ENCODE data around the gene ORAI2. TPM values are rescaled to one million over a fixed set of nuclear protein-coding genes. Genes with fewer than 3 reads are reported as not detected.
"Not testable (repeated sequence)": the region's sequence is repeated elsewhere in the genome, so short reads cannot be mapped to it uniquely, and the experiment has no call there.

Gene ORAI2
- total RNA-seq, 1 donor from 2014 or later, result 48.5 TPM

DNA sequence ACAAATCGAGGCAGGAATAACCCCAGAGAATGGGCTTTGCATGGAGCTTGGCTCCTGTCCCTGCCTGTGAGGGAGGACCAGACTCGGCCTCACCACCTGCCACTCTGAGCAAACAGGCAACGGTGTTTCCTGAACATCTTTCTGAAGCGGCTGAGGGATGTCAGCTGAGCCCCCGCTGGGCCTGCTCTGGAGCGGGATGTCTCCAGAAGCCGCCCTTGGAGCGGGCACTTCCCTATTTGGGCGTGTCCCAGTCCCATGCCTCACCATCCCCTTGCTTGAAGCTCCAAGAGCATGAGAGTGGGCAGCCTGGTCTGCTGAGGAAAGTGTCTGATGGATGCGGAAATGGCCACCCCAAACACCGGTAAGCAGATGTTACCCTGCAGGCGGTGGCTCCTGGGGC is 21.1 kb downstream of the ORAI2 start:
- peaks cover 11% of the 10 kb centered on the region for H3K4me1 Mint-ChIP-seq
- H3K36me3 Mint-ChIP-seq (ENCODE audit: low read depth), result peaks cover 2% of the 10 kb centered on the region
- H3K27ac Mint-ChIP-seq (ENCODE audit: unreplicated experiment), result no peak overlapping the region
- H3K9me3 Mint-ChIP-seq, result no peaks in the 10 kb centered on the region
- TF ChIP-seq, protein P1, sequence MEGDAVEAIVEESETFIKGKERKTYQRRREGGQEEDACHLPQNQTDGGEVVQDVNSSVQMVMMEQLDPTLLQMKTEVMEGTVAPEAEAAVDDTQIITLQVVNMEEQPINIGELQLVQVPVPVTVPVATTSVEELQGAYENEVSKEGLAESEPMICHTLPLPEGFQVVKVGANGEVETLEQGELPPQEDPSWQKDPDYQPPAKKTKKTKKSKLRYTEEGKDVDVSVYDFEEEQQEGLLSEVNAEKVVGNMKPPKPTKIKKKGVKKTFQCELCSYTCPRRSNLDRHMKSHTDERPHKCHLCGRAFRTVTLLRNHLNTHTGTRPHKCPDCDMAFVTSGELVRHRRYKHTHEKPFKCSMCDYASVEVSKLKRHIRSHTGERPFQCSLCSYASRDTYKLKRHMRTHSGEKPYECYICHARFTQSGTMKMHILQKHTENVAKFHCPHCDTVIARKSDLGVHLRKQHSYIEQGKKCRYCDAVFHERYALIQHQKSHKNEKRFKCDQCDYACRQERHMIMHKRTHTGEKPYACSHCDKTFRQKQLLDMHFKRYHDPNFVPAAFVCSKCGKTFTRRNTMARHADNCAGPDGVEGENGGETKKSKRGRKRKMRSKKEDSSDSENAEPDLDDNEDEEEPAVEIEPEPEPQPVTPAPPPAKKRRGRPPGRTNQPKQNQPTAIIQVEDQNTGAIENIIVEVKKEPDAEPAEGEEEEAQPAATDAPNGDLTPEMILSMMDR (conservative IDR thresholded peaks at IDR 0.05), result no peak
- H3K27me3 Mint-ChIP-seq (ENCODE audit: low read depth), result no peaks in the 10 kb centered on the region
- no peak overlapping the region for H3K4me3 Mint-ChIP-seq
- no peak for DNase-seq (ENCODE audit: low read depth, low spot score)

DNA sequence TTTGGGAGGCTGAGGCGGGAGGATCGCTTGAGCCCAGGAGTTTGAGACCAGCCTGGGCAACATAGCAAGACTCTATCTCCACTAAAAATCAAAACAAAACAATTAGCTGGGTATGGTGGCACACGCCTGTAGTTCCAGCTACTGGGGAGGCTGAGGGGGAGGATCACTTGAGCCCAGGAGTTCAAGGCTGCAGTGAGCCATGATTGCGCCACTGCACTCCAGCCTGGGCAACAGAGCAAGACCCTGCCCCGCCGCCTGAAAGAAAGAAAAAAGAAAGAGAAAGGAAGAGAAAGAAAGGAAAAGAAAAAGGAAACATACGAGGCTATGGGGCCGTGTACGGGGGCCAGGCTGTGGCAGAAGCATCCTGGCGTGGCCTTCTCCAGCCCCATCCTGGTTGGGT is 21.6 kb downstream of the ORAI2 start:
- not testable (repeated sequence) for H3K27me3 Mint-ChIP-seq (ENCODE audit: low read depth); DNase-seq (ENCODE audit: low read depth, low spot score); H3K36me3 Mint-ChIP-seq (ENCODE audit: low read depth); H3K9me3 Mint-ChIP-seq; H3K4me3 Mint-ChIP-seq; H3K27ac Mint-ChIP-seq (ENCODE audit: unreplicated experiment)
- H3K4me1 Mint-ChIP-seq, result peaks cover 11% of the 10 kb centered on the region

DNA sequence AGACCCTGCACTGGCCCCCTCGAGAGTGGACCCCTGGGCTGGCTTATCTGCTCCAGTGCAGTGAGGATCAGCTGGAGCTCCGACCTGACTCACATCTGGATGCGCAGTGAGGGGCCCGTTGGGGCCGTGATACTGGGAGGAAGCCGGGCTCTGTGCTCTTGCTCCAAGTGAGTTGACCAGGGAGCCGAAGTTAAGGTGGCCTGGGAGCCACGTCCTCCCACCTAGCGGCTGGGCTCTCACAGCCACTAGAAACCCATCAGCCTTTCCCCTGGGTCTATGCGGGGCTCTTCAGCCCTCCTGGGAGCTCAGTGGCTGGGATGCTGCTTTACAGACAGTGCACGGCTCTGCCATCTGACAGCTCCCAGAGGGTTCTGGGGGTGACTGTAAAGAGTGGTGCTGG is 22.2 kb downstream of the ORAI2 start:
- Mint-ChIP-seq H3K27ac (ENCODE audit: unreplicated experiment) (no peak overlapping the region), H3K9me3 (no peaks in the 10 kb centered on the region), H3K27me3 (ENCODE audit: low read depth) (no peaks in the 10 kb centered on the region), H3K4me1 (peaks cover 8% of the 10 kb centered on the region), H3K4me3 (no peak overlapping the region), H3K36me3 (ENCODE audit: low read depth) (peaks cover 2% of the 10 kb centered on the region)
- TF ChIP-seq, protein P1 (conservative IDR thresholded peaks at IDR 0.05), result no peak
- no peak for DNase-seq (ENCODE audit: low read depth, low spot score)

DNA sequence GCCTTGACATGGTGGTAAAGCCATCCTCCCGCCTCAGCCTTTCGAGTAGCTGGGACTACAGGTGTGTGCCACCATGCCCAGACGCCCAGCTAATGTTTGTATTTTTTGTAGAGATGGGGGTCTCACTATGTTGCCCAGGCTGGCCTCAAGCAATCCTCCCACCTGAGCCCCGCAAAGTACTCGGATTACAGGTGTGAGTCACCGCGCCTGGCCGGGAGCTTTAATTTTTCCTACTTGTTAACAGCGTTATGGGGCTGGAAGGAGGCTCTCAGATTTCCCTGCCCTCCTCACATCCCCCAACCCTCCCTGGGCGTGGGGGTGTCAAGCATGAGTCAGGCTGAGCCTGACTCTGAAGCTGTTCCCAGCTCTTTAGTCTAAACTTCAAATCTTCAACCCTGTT is 23.0 kb downstream of the ORAI2 start:
- TF ChIP-seq, protein P1 (conservative IDR thresholded peaks at IDR 0.05), result no peak
- no peak overlapping the region for H3K4me3 Mint-ChIP-seq
- H3K27me3 Mint-ChIP-seq (ENCODE audit: low read depth), result no peaks in the 10 kb centered on the region
- peaks cover 6% of the 10 kb centered on the region for H3K4me1 Mint-ChIP-seq
- no peak overlapping the region for H3K27ac Mint-ChIP-seq (ENCODE audit: unreplicated experiment)
- H3K36me3 Mint-ChIP-seq (ENCODE audit: low read depth), result peaks cover 2% of the 10 kb centered on the region
- no peaks in the 10 kb centered on the region for H3K9me3 Mint-ChIP-seq
- DNase-seq (ENCODE audit: low read depth, low spot score), result no peak

DNA sequence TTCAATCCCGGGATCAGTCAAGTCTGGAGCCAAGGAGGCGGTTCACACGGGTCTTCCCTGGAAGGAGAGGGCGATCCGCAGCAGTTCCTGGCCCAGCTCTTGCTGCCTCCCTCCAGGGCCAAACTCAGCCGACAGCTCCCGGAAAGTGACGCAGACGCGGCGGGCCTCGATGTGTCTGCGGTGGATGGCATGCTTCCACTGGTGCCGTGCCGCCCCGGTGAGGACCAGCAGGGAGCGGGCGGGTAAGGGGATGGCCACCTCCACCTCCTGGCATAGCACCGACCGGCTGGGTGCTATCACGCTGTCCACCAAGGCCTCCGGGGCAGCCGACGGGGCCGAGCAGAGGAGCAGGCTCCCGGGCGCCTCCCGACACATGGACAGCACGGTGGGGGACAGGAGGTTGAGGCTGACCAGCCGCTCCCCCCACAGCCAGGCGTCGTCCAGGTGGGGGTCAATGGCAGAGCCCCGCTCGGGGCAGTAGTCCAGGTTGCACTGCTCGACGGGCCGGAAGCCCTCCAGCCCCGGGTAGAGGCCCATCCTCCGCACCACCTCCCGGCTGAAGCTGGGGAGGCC is 24.1 kb downstream of the ORAI2 start:
- no peak overlapping the region for H3K4me3 Mint-ChIP-seq
- H3K4me1 Mint-ChIP-seq, result no peaks in the 10 kb centered on the region
- TF ChIP-seq, protein P1 (conservative IDR thresholded peaks at IDR 0.05), result no peak
- H3K27ac Mint-ChIP-seq (ENCODE audit: unreplicated experiment), result no peak overlapping the region
- DNase-seq (ENCODE audit: low read depth, low spot score), result no peak
- no peaks in the 10 kb centered on the region for H3K27me3 Mint-ChIP-seq (ENCODE audit: low read depth)
- H3K9me3 Mint-ChIP-seq, result no peaks in the 10 kb centered on the region
- H3K36me3 Mint-ChIP-seq (ENCODE audit: low read depth), result no peaks in the 10 kb centered on the region

DNA sequence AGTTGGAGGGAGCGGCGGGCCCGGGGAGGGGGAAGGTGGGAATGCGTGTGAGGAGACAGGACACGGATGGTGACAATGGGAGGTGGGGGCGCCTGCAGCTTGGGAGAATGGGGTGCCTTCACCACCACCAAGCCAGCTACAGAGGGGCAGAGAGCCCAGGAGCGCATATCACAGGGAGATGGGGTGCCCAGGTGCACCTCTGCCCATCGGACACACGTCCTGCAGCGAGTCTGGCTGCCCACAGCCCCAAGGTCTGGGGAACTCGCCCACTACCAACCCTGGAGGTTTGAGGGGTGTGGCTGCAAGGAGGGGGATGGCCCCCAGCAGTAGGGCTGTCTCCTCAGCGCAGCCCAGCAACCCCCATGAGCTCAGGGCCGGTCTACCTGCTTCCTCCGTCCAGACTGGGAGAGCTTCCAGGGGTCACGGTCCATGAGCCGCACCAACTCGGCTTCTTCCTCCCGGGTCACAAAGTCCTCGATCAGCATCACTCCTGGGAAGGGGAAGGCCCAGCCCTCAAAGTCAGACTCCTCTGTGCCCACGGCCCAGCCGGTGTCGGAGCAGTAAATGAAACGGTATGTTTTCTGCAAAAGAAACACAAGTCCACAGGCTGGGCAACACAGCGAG is 26.0 kb downstream of the ORAI2 start:
- Mint-ChIP-seq H3K27me3 (ENCODE audit: low read depth) (no peaks in the 10 kb centered on the region), H3K4me3 (no peak overlapping the region), H3K4me1 (peaks cover 9% of the 10 kb centered on the region), H3K27ac (ENCODE audit: unreplicated experiment) (no peak overlapping the region), H3K36me3 (ENCODE audit: low read depth) (peaks cover 3% of the 10 kb centered on the region), H3K9me3 (no peaks in the 10 kb centered on the region)
- TF ChIP-seq, protein P1 (conservative IDR thresholded peaks at IDR 0.05), result no peak
- no peak for DNase-seq (ENCODE audit: low read depth, low spot score)
